CD14-positive monocyte (primary cell): ENCODE results near the gene DNAJC27. TPM values are rescaled to one million over a fixed set of nuclear protein-coding genes. Genes with fewer than 3 reads are reported as not detected.

Experiments used
- DNase-seq, 3 donors: peaks; one replicate each; pipeline ENCODE4 v3.0.0-alpha.2; 2011 to 2022
- H2AFZ ChIP-seq: 2 replicates; pipeline ENCODE4 v1.6.0; 2012; ENCODE audit warnings: mild to moderate bottlenecking, low read depth, low read length, inconsistent platforms; ENCODE audit not compliant: insufficient read depth, poor library complexity, severe bottlenecking
- H3K27ac ChIP-seq, 2 donors: 1 replicate in 1 of 2; 2 replicates in 1 of 2; pipeline ENCODE4 v1.5.1; 2012 to 2013; ENCODE audit warnings: low read length in 2 of 2, control low read depth in 1 of 2, inconsistent platforms in 1 of 2, low read depth in 1 of 2, mild to moderate bottlenecking in 1 of 2
- H3K27me3 ChIP-seq, 2 donors: one replicate each; pipeline versions ENCODE4 v1.6.0 to v1.6.1; 2011 to 2013; ENCODE audit warnings: low read length in 2 of 2; ENCODE audit not compliant: control insufficient read depth in 2 of 2, insufficient read depth in 2 of 2
- H3K36me3 ChIP-seq, 2 donors: replicated peaks in 1 of 2; 1 replicate in 1 of 2; 2 replicates in 1 of 2; pipeline versions ENCODE4 v1.5.1 to v1.6.1; 2012 to 2013; ENCODE audit warnings: low read length in 2 of 2, control low read depth in 1 of 2, inconsistent platforms in 1 of 2, mild to moderate bottlenecking in 1 of 2; ENCODE audit not compliant: insufficient read depth in 2 of 2, control insufficient read depth in 1 of 2
- H3K4me1 ChIP-seq, 2 donors: 1 replicate in 1 of 2; 2 replicates in 1 of 2; pipeline versions ENCODE4 v1.5.1 to v1.6.1; 2012 to 2013; ENCODE audit warnings: low read length in 2 of 2, control low read depth in 1 of 2, inconsistent platforms in 1 of 2, mild to moderate bottlenecking in 1 of 2, moderate library complexity in 1 of 2; ENCODE audit not compliant: insufficient read depth in 2 of 2, control insufficient read depth in 1 of 2
- H3K4me2 ChIP-seq: replicated peaks from 2 replicates; pipeline ENCODE3; 2012; ENCODE audit warnings: low read length, moderate library complexity, mild to moderate bottlenecking; ENCODE audit not compliant: poor library complexity, severe bottlenecking; ENCODE audit errors: extremely low read depth
- H3K4me3 ChIP-seq, 3 experiments: fragments of 200-600 bp in 1 of 3; sonication (generic) in 1 of 3; replicated peaks in 1 of 3; 1 replicate in 2 of 3; 2 replicates in 1 of 3; pipeline ENCODE4 v1.5.1; 2011 to 2013; ENCODE audit warnings: low read length in 3 of 3, mild to moderate bottlenecking in 3 of 3, control low read depth in 2 of 3, low read depth in 2 of 3, inconsistent platforms in 1 of 3, moderate library complexity in 1 of 3
- H3K79me2 ChIP-seq: 2 replicates; pipeline ENCODE4 v1.6.0; 2012; ENCODE audit warnings: mild to moderate bottlenecking, control low read depth, inconsistent platforms, low read length, moderate library complexity; ENCODE audit not compliant: insufficient read depth
- H3K9ac ChIP-seq: 2 replicates; pipeline ENCODE4 v1.6.0; 2017; ENCODE audit warnings: low read length, mild to moderate bottlenecking; ENCODE audit not compliant: insufficient read depth, poor library complexity, severe bottlenecking
- H3K9me3 ChIP-seq, 2 donors: replicated peaks in 1 of 2; 1 replicate in 1 of 2; 2 replicates in 1 of 2; pipeline versions ENCODE4 v1.5.1 to v1.6.1; 2012 to 2013; ENCODE audit warnings: low read length in 2 of 2, control low read depth in 1 of 2; ENCODE audit not compliant: control insufficient read depth in 1 of 2, insufficient read depth in 1 of 2
- H4K20me1 ChIP-seq: 2 replicates; pipeline ENCODE4 v1.6.0; 2012; ENCODE audit warnings: mild to moderate bottlenecking, low read length, control low read depth, moderate library complexity; ENCODE audit not compliant: insufficient read depth
- H3K27ac Mint-ChIP-seq, 7 donors: one replicate each; pipeline ENCODE4 v1.8.0; 2020; ENCODE audit warnings: mild to moderate bottlenecking in 7 of 7, mixed read lengths in 7 of 7, moderate library complexity in 6 of 7, inconsistent platforms in 2 of 7
- H3K27me3 Mint-ChIP-seq, 3 donors: one replicate each; pipeline ENCODE4 v1.8.0; 2021 to 2022; ENCODE audit warnings: low read depth in 3 of 3, mild to moderate bottlenecking in 3 of 3, mixed read lengths in 3 of 3, moderate library complexity in 3 of 3, inconsistent platforms in 1 of 3
- H3K36me3 Mint-ChIP-seq, 2 donors: one replicate each; pipeline ENCODE4 v1.8.0; 2020; ENCODE audit warnings: mixed read lengths in 2 of 2, inconsistent platforms in 1 of 2, mild to moderate bottlenecking in 1 of 2
- H3K4me1 Mint-ChIP-seq: one replicate; pipeline ENCODE4 v1.8.0; 2020; ENCODE audit warnings: mild to moderate bottlenecking, mixed read lengths
- H3K4me3 Mint-ChIP-seq, 2 donors: one replicate each; pipeline ENCODE4 v1.8.0; 2020; ENCODE audit warnings: mild to moderate bottlenecking in 2 of 2, mixed read lengths in 2 of 2, moderate library complexity in 1 of 2
- H3K9me3 Mint-ChIP-seq, 7 donors: one replicate each; pipeline ENCODE4 v1.8.0; 2020 to 2022; ENCODE audit warnings: mixed read lengths in 7 of 7, mild to moderate bottlenecking in 6 of 7, moderate library complexity in 6 of 7, inconsistent platforms in 2 of 7
- CTCF ChIP-seq: fragments of 200-600 bp; IDR thresholded peaks from one replicate; pipeline ENCODE4 v1.8.0; 2022; ENCODE audit warnings: antibody characterized with exemption, mild to moderate bottlenecking
- WGBS: methylation state at CpG from one replicate; pipeline ENCODE4 v1.1.5; 2013; ENCODE audit warnings: missing lambda C conversion rate; ENCODE audit not compliant: insufficient coverage; 5-methylcytosine and 5-hydroxymethylcytosine counted together
- intact Hi-C, 2 donors: fragments of 100-400 bp; cut with micrococcal nuclease; formaldehyde crosslinking; loops; one replicate each; pipeline versions ENCODE4 v1.15.0 to v1.15.1; 2023
- polyA plus RNA-seq, 3 donors: library from polyadenylated mRNA; depleted of rRNA in 1 of 3; unstranded in 2 of 3; stranded (reverse) in 1 of 3; fragments of 300-500 nt in 2 of 3; fragments of >200 nt in 1 of 3; fragmentation: Illumina TruSeq in 2 of 3; gene quantifications; 1 replicate in 2 of 3; 2 replicates in 1 of 3; pipeline ENCODE4 v1.2.3, GENCODE V29; 2012 to 2021

The DNAJC27 gene
- polyA plus RNA-seq, 3 donors = 0.86 to 2.8 (median 2.2) TPM

- no CpG with 5 or more reads among the region's 2 CpGs for WGBS
- Histone ChIP-seq H3K4me1 (no peaks in the 10 kb centered on the region), H3K27ac (no peak overlapping the region), H2AFZ (no peak overlapping the region), H3K9me3 (no peaks in the 10 kb centered on the region), H3K9ac (no peak overlapping the region), H3K4me3 (no peak overlapping the region), H3K36me3 (no peaks in the 10 kb centered on the region), H3K27me3 (no peaks in the 10 kb centered on the region), H3K79me2 (no peaks in the 10 kb centered on the region), H4K20me1 (no peaks in the 10 kb centered on the region), H3K4me2 (no peak overlapping the region)
- Mint-ChIP-seq H3K27me3 (peaks cover 0 to 4% (median 0%) of the 10 kb centered on the region in 3 donors), H3K4me3 (no peak overlapping the region), H3K36me3 (no peaks in the 10 kb centered on the region), H3K27ac (no peak overlapping the region), H3K9me3 (no peaks in the 10 kb centered on the region), H3K4me1 (no peaks in the 10 kb centered on the region)
- intact Hi-C loops = no loop called here
- no peak for DNase-seq
- no peak for TF ChIP-seq CTCF
These were observed 34.5 kb downstream of the DNAJC27 start for GRCh38 chr2:24937236-24937635.

GRCh38 chr2:24935145-24935544 is 36.6 kb downstream of the DNAJC27 start:
- no peaks in the 10 kb centered on the region for H3K27me3 ChIP-seq
- H3K9me3 ChIP-seq = no peaks in the 10 kb centered on the region
- no peaks in the 10 kb centered on the region for H3K9me3 Mint-ChIP-seq
- H3K4me3 ChIP-seq = no peak overlapping the region
- H3K27ac ChIP-seq = no peak overlapping the region
- H3K36me3 ChIP-seq = no peaks in the 10 kb centered on the region
- H3K79me2 ChIP-seq = no peaks in the 10 kb centered on the region
- DNase-seq = no peak
- TF ChIP-seq CTCF = no peak
- H3K4me1 ChIP-seq = peaks cover 0 to 7% of the 10 kb centered on the region in 2 donors
- peak overlapping the region in 1 of 7 donors; percentile 53 for H3K27ac Mint-ChIP-seq
- H2AFZ ChIP-seq = peak overlapping the region; percentile 35
- no peak overlapping the region for H3K9ac ChIP-seq
- H3K4me2 ChIP-seq = no peak overlapping the region
- H4K20me1 ChIP-seq = no peaks in the 10 kb centered on the region
- no peaks in the 10 kb centered on the region for H3K36me3 Mint-ChIP-seq
- peaks cover 0 to 9% (median 1%) of the 10 kb centered on the region in 3 donors for H3K27me3 Mint-ChIP-seq
- intact Hi-C loops = no loop called here
- peak overlapping the region in 1 of 2 donors; percentile 35 for H3K4me3 Mint-ChIP-seq
- WGBS = 100% methylated on average over 1 of the region's 5 CpGs
- H3K4me1 Mint-ChIP-seq = peaks cover 6% of the 10 kb centered on the region
